HG03039 (cell line): Measurements from ENCODE around the gene IFNA14.
"Not testable (repeated sequence)": the region's sequence is repeated elsewhere in the genome, so short reads cannot be mapped to it uniquely, and the experiment has no call there.

Experiments
- ATAC-seq: cut with Tn5 transposase; IDR thresholded peaks from one replicate; pipeline ENCODE4 v1.9.1; 2021; ENCODE audit warnings: mild to moderate bottlenecking, moderate library complexity; ENCODE audit not compliant: unreplicated experiment

IFNA14 gene

GRCh38 chr9:21239911-21240310, at the start of gene IFNA14:
Gene IFNA14 (minus strand): TSS chr9:21240005. CDS start chr9:21239935, 70 bp downstream.
- ATAC-seq: no peak

GRCh38 chr9:21287280-21287679, 47.5 kb upstream of the IFNA14 start:
- no peak for ATAC-seq

GRCh38 chr9:21286659-21287058, 46.9 kb upstream of the IFNA14 start:
- no peak for ATAC-seq

- ATAC-seq: no peak
Measured at GRCh38 chr9:21286099-21286498, 46.3 kb upstream of the IFNA14 start.

- no peak for ATAC-seq
Measured at GRCh38 chr9:21281275-21281674, 41.5 kb upstream of the IFNA14 start.

- no peak for ATAC-seq
Measured at GRCh38 chr9:21268347-21268657, 28.5 kb upstream of the IFNA14 start.

- ATAC-seq: no peak
Measured at GRCh38 chr9:21267485-21268346, 27.9 kb upstream of the IFNA14 start.

- no peak for ATAC-seq
Measured at GRCh38 chr9:21266733-21267484, 27.1 kb upstream of the IFNA14 start.

- ATAC-seq: no peak
Measured at GRCh38 chr9:21265421-21266189, 25.8 kb upstream of the IFNA14 start.

- ATAC-seq: no peak
Measured at GRCh38 chr9:21255538-21256212, 15.9 kb upstream of the IFNA14 start.

- ATAC-seq: peak; percentile 81
Measured at GRCh38 chr9:21252721-21253547, 13.1 kb upstream of the IFNA14 start.

GRCh38 chr9:21251638-21252037, 11.8 kb upstream of the IFNA14 start:
- ATAC-seq: no peak

- no peak for ATAC-seq
Measured at GRCh38 chr9:21251190-21251589, 11.4 kb upstream of the IFNA14 start.

GRCh38 chr9:21244836-21245235, 5.0 kb upstream of the IFNA14 start:
- no peak for ATAC-seq

GRCh38 chr9:21236360-21236714, 3.5 kb downstream of the IFNA14 start:
- not testable (repeated sequence) for ATAC-seq

GRCh38 chr9:21235468-21236359, 4.1 kb downstream of the IFNA14 start:
- ATAC-seq: peak; percentile 86

GRCh38 chr9:21234153-21234687, 5.6 kb downstream of the IFNA14 start:
- no peak for ATAC-seq

GRCh38 chr9:21233258-21233657, 6.5 kb downstream of the IFNA14 start:
- ATAC-seq: no peak

GRCh38 chr9:21228122-21228521, 11.7 kb downstream of the IFNA14 start, which contains the start of gene IFNA17:
Gene IFNA17 (minus strand): TSS chr9:21228222. CDS start chr9:21228173, 49 bp downstream.
- ATAC-seq: no peak
